Aorta (tissue), 5 donors: ENCODE results near the gene AUTS2. TPM values are rescaled to one million over a fixed set of nuclear protein-coding genes. Genes with fewer than 3 reads are reported as not detected.

Experiments used
- ATAC-seq: fragments of 200-7000 bp; cut with Tn5 transposase; one replicate; pipeline ENCODE4 v1.9.1; 2022; ENCODE audit warnings: moderate library complexity; ENCODE audit not compliant: low FRiP score
- DNase-seq, 2 donors: peaks; one replicate each; pipeline ENCODE4 v3.0.0-alpha.2; 2020
- H3K27ac ChIP-seq, 2 donors: one replicate each; pipeline ENCODE4 v1.5.1; 2013; ENCODE audit warnings: low read length in 2 of 2, mild to moderate bottlenecking in 2 of 2, moderate library complexity in 2 of 2, control low read depth in 1 of 2, inconsistent platforms in 1 of 2, low read depth in 1 of 2
- H3K27me3 ChIP-seq, 2 donors: one replicate each; pipeline ENCODE4 v1.6.1; 2013; ENCODE audit warnings: control low read depth in 1 of 2, low read length in 1 of 2, mild to moderate bottlenecking in 1 of 2, moderate library complexity in 1 of 2; ENCODE audit not compliant: insufficient read depth in 2 of 2, control insufficient read depth in 1 of 2
- H3K36me3 ChIP-seq, 2 donors: one replicate each; pipeline ENCODE4 v1.6.1; 2013; ENCODE audit warnings: control low read depth in 1 of 2, low read length in 1 of 2, mild to moderate bottlenecking in 1 of 2; ENCODE audit not compliant: insufficient read depth in 2 of 2, control insufficient read depth in 1 of 2
- H3K4me1 ChIP-seq, 2 donors: one replicate each; pipeline ENCODE4 v1.6.1; 2013; ENCODE audit warnings: low read length in 2 of 2, control low read depth in 1 of 2, mild to moderate bottlenecking in 1 of 2, moderate library complexity in 1 of 2; ENCODE audit not compliant: insufficient read depth in 2 of 2, control insufficient read depth in 1 of 2
- H3K4me3 ChIP-seq, 2 donors: one replicate each; pipeline ENCODE4 v1.5.1; 2013; ENCODE audit warnings: low read length in 2 of 2, control low read depth in 1 of 2, mild to moderate bottlenecking in 1 of 2
- H3K9me3 ChIP-seq: one replicate; pipeline ENCODE4 v1.6.1; 2013; ENCODE audit warnings: mild to moderate bottlenecking, low read length; ENCODE audit not compliant: control insufficient read depth
- WGBS, 2 donors: extraction: QIAGEN DNeasy Blood & Tissue Kit; methylation state at CpG; one replicate each; pipeline ENCODE4 v1.1.7; 2013; 5-methylcytosine and 5-hydroxymethylcytosine counted together
- intact Hi-C, 2 donors: fragments of 100-400 bp; cut with DNase I; formaldehyde crosslinking; loops; one replicate each; pipeline versions ENCODE4 v1.14.2 to v1.15.0; 2022
- polyA plus RNA-seq, 2 donors: library from polyadenylated mRNA; stranded (reverse); fragments of 200-250 nt; gene quantifications; one replicate each; pipeline ENCODE4 v1.2.3, GENCODE V29; 2013
- total RNA-seq, 2 donors: library from RNA; stranded (reverse); fragmentation: NEBNext Ultra II Directional; extraction: Animal tissue kit (Norgen Biotek cat#: 25700); gene quantifications; one replicate each; pipeline ENCODE4 v1.2.1, GENCODE V29; 2021
- donor health status: healthy with polysubstance abuse.
- donor health status: Bipolar disorder and iron deficiency.
- donor health status: DM: no; HTN: no; CAD: no.
- donor health status: DM: no; HTN: no; CAD: no.
- donor health status: DM: yes; HTN: yes; CAD: no.

AUTS2 gene
- total and polyA plus RNA-seq, 4 donors = 3.9 to 102 (median 57.0) TPM

- intact Hi-C loops = no loop called here
- WGBS, 2 donors = 94 to 100% methylated on average over 2 of the region's 2 CpGs
- H3K9me3 ChIP-seq = no peaks in the 10 kb centered on the region
Measured at GRCh38 chr7:70497793-70498192, 899.5 kb downstream of the AUTS2 start.

GRCh38 chr7:70498232-70498992 is 900.1 kb downstream of the AUTS2 start:
- no peaks in the 10 kb centered on the region for H3K27me3 ChIP-seq
- ATAC-seq (peak; percentile 33), DNase-seq (no peak)
- intact Hi-C loops = no loop called here
- no peak overlapping the region for H3K4me3 ChIP-seq
- WGBS, 2 donors = 79 to 80% methylated on average over 5 of the region's 5 CpGs
- no peaks in the 10 kb centered on the region for H3K9me3 ChIP-seq
- H3K36me3 ChIP-seq = no peaks in the 10 kb centered on the region
- no peak overlapping the region for H3K27ac ChIP-seq
- H3K4me1 ChIP-seq = no peaks in the 10 kb centered on the region

More at GRCh38 chr7:70497793-70498192, 899.5 kb downstream of the AUTS2 start:
- DNase-seq (no peak), ATAC-seq (no peak)
- no peak overlapping the region for H3K4me3 ChIP-seq
- no peaks in the 10 kb centered on the region for H3K36me3 ChIP-seq
- H3K27me3 ChIP-seq = no peaks in the 10 kb centered on the region
- H3K27ac ChIP-seq = no peak overlapping the region
- no peaks in the 10 kb centered on the region for H3K4me1 ChIP-seq

- Histone ChIP-seq H3K27me3 (no peaks in the 10 kb centered on the region), H3K9me3 (no peaks in the 10 kb centered on the region), H3K36me3 (no peaks in the 10 kb centered on the region), H3K27ac (no peak overlapping the region), H3K4me3 (no peak overlapping the region), H3K4me1 (no peaks in the 10 kb centered on the region)
- WGBS, 2 donors = 94 to 95% methylated on average over 7 of the region's 7 CpGs
- ATAC-seq = no peak
- DNase-seq = no peak
- intact Hi-C loops = no loop called here
Measured at GRCh38 chr7:70500261-70500660, 902.0 kb downstream of the AUTS2 start.

- no peak for ATAC-seq
- no peak for DNase-seq
- no peaks in the 10 kb centered on the region for H3K36me3 ChIP-seq
- intact Hi-C loops = no loop called here
- no peak overlapping the region for H3K27ac ChIP-seq
- H3K4me3 ChIP-seq = no peak overlapping the region
- H3K9me3 ChIP-seq = no peaks in the 10 kb centered on the region
- 95 to 96% methylated on average over 8 of the region's 8 CpGs for WGBS, 2 donors
- H3K27me3 ChIP-seq = no peaks in the 10 kb centered on the region
- H3K4me1 ChIP-seq = no peaks in the 10 kb centered on the region
Measured at GRCh38 chr7:70502117-70502863, 904.0 kb downstream of the AUTS2 start.

- Histone ChIP-seq H3K4me1 (no peaks in the 10 kb centered on the region), H3K27ac (no peak overlapping the region), H3K36me3 (no peaks in the 10 kb centered on the region), H3K9me3 (no peaks in the 10 kb centered on the region), H3K4me3 (no peak overlapping the region), H3K27me3 (no peaks in the 10 kb centered on the region)
- no peak for ATAC-seq
- 92 to 94% methylated on average over 6 of the region's 6 CpGs for WGBS, 2 donors
- DNase-seq = no peak
- intact Hi-C loops = no loop called here
Measured at GRCh38 chr7:70504254-70504653, 906.0 kb downstream of the AUTS2 start.

- Histone ChIP-seq H3K27me3 (no peaks in the 10 kb centered on the region), H3K4me1 (no peaks in the 10 kb centered on the region), H3K4me3 (no peak overlapping the region), H3K9me3 (no peaks in the 10 kb centered on the region), H3K27ac (no peak overlapping the region), H3K36me3 (no peaks in the 10 kb centered on the region)
- intact Hi-C loops = no loop called here
- DNase-seq (no peak), ATAC-seq (no peak)
- WGBS, 2 donors = 89 to 93% methylated on average over 6 of the region's 6 CpGs
Measured at GRCh38 chr7:70505468-70505867, 907.2 kb downstream of the AUTS2 start.

- no peak overlapping the region for H3K4me3 ChIP-seq
- 90 to 93% methylated on average over 9 of the region's 9 CpGs for WGBS, 2 donors
- DNase-seq = no peak
Measured at GRCh38 chr7:70505886-70506285, 907.6 kb downstream of the AUTS2 start.

GRCh38 chr7:70506434-70506833 is 908.2 kb downstream of the AUTS2 start:
- ATAC-seq (no peak), DNase-seq (no peak)
- Histone ChIP-seq H3K27me3 (no peaks in the 10 kb centered on the region), H3K9me3 (no peaks in the 10 kb centered on the region), H3K4me3 (no peak overlapping the region), H3K36me3 (no peaks in the 10 kb centered on the region), H3K27ac (no peak overlapping the region), H3K4me1 (no peaks in the 10 kb centered on the region)
- 84 to 94% methylated on average over 7 of the region's 7 CpGs for WGBS, 2 donors
- intact Hi-C loops = no loop called here

More at GRCh38 chr7:70505886-70506285, 907.6 kb downstream of the AUTS2 start:
- Histone ChIP-seq H3K27ac (no peak overlapping the region), H3K36me3 (no peaks in the 10 kb centered on the region), H3K4me1 (no peaks in the 10 kb centered on the region), H3K27me3 (no peaks in the 10 kb centered on the region), H3K9me3 (no peaks in the 10 kb centered on the region)
- intact Hi-C loops = no loop called here
- no peak for ATAC-seq

GRCh38 chr7:70512144-70512543 is 913.9 kb downstream of the AUTS2 start:
- WGBS, 2 donors = 84 to 90% methylated on average over 7 of the region's 7 CpGs
- Histone ChIP-seq H3K4me3 (no peak overlapping the region), H3K27ac (no peak overlapping the region), H3K27me3 (no peaks in the 10 kb centered on the region), H3K9me3 (peaks cover 2% of the 10 kb centered on the region), H3K36me3 (no peaks in the 10 kb centered on the region), H3K4me1 (no peaks in the 10 kb centered on the region)
- ATAC-seq (no peak), DNase-seq (no peak)
- intact Hi-C loops = no loop called here
